ENCODE measurements around the gene CTSZ. TPM values are rescaled to one million over a fixed set of nuclear protein-coding genes. Genes with fewer than 3 reads are reported as not detected.
"Not testable (repeated sequence)": the region's sequence is repeated elsewhere in the genome, so short reads cannot be mapped to it uniquely, and the experiment has no call there.

Gene CTSZ
- total RNA-seq, 1 donor from 2014 or later: 71.9 TPM

GRCh38 chr20:59015812-59016711 lies 9.0 kb upstream of the CTSZ start:
- H3K36me3 Mint-ChIP-seq: peaks cover 3% of the 10 kb centered on the region
- peak; percentile 32 for DNase-seq (ENCODE audit: extremely low spot score, unreplicated experiment)
- TF ChIP-seq CTCF (conservative IDR thresholded peaks at IDR 0.05): no peak
- peaks cover 54% of the 10 kb centered on the region for H3K4me1 Mint-ChIP-seq (ENCODE audit: unreplicated experiment)
- H3K9me3 Mint-ChIP-seq: no peaks in the 10 kb centered on the region
- no peaks in the 10 kb centered on the region for H3K27me3 Mint-ChIP-seq
- H3K27ac Mint-ChIP-seq: peak overlapping the region; percentile 64
- H3K4me3 Mint-ChIP-seq: peak overlapping the region; percentile 15

GRCh38 chr20:59015411-59015810 lies 8.4 kb upstream of the CTSZ start:
- Mint-ChIP-seq H3K36me3 (peaks cover 3% of the 10 kb centered on the region), H3K27me3 (no peaks in the 10 kb centered on the region), H3K4me3 (no peak overlapping the region), H3K9me3 (no peaks in the 10 kb centered on the region), H3K27ac (no peak overlapping the region), H3K4me1 (ENCODE audit: unreplicated experiment) (peaks cover 54% of the 10 kb centered on the region)
- DNase-seq (ENCODE audit: extremely low spot score, unreplicated experiment): no peak
- TF ChIP-seq CTCF (conservative IDR thresholded peaks at IDR 0.05): no peak

- H3K36me3 Mint-ChIP-seq: peaks cover 3% of the 10 kb centered on the region
- peaks cover 56% of the 10 kb centered on the region for H3K4me1 Mint-ChIP-seq (ENCODE audit: unreplicated experiment)
- H3K27me3 Mint-ChIP-seq: no peaks in the 10 kb centered on the region
- DNase-seq (ENCODE audit: extremely low spot score, unreplicated experiment): peak; percentile 16
- TF ChIP-seq CTCF (conservative IDR thresholded peaks at IDR 0.05): no peak
- H3K27ac Mint-ChIP-seq: no peak overlapping the region
- no peak overlapping the region for H3K4me3 Mint-ChIP-seq
- H3K9me3 Mint-ChIP-seq: no peaks in the 10 kb centered on the region
Observed at GRCh38 chr20:59014680-59015389, 7.8 kb upstream of the CTSZ start.

GRCh38 chr20:59013959-59014608 lies 7.0 kb upstream of the CTSZ start:
- no peak for TF ChIP-seq CTCF (conservative IDR thresholded peaks at IDR 0.05)
- peak; percentile 36 for DNase-seq (ENCODE audit: extremely low spot score, unreplicated experiment)
- H3K4me1 Mint-ChIP-seq (ENCODE audit: unreplicated experiment): peaks cover 51% of the 10 kb centered on the region
- no peak overlapping the region for H3K4me3 Mint-ChIP-seq
- H3K27ac Mint-ChIP-seq: peak overlapping the region; percentile 13
- no peaks in the 10 kb centered on the region for H3K27me3 Mint-ChIP-seq
- no peaks in the 10 kb centered on the region for H3K36me3 Mint-ChIP-seq
- no peaks in the 10 kb centered on the region for H3K9me3 Mint-ChIP-seq

- DNase-seq (ENCODE audit: extremely low spot score, unreplicated experiment): no peak
- Mint-ChIP-seq H3K4me3 (no peak overlapping the region), H3K36me3 (no peaks in the 10 kb centered on the region), H3K27me3 (no peaks in the 10 kb centered on the region), H3K27ac (no peak overlapping the region), H3K4me1 (ENCODE audit: unreplicated experiment) (peaks cover 49% of the 10 kb centered on the region), H3K9me3 (no peaks in the 10 kb centered on the region)
- TF ChIP-seq CTCF (conservative IDR thresholded peaks at IDR 0.05): no peak
Observed at GRCh38 chr20:59013031-59013951, 6.2 kb upstream of the CTSZ start.

- H3K4me3 Mint-ChIP-seq, H3K27me3 Mint-ChIP-seq, H3K27ac Mint-ChIP-seq: not testable (repeated sequence)
Observed at GRCh38 chr20:59011874-59012157, 4.8 kb upstream of the CTSZ start.

More at GRCh38 chr20:59011874-59012157, 4.8 kb upstream of the CTSZ start:
- H3K4me1 Mint-ChIP-seq (ENCODE audit: unreplicated experiment): peaks cover 46% of the 10 kb centered on the region
- H3K36me3 Mint-ChIP-seq; DNase-seq (ENCODE audit: extremely low spot score, unreplicated experiment); H3K9me3 Mint-ChIP-seq: not testable (repeated sequence)
